Measurements from ENCODE around the gene ARMC8. TPM values are rescaled to one million over a fixed set of nuclear protein-coding genes. Genes with fewer than 3 reads are reported as not detected.

Gene ARMC8
- total and polyA plus RNA-seq, 8 donors, result 11.7 to 125 (median 37.4) TPM

- TF ChIP-seq EP300 (IDR thresholded peaks at IDR 0.05), result no peak
- no peak for TF ChIP-seq POLR2A (IDR thresholded peaks at IDR 0.05)
- TF ChIP-seq CTCF (IDR thresholded peaks at IDR 0.05), result no peak
- Histone ChIP-seq H3K27ac (no peak overlapping the region), H3K9me3 (no peaks in the 10 kb centered on the region), H3K4me1 (no peaks in the 10 kb centered on the region), H3K36me3 (peaks cover 51 to 100% (median 100%) of the 10 kb centered on the region in 4 donors), H3K4me3 (no peak overlapping the region), H3K27me3 (no peaks in the 10 kb centered on the region)
- intact Hi-C loops (cut with DNase I; ENCODE audit: low total_unique reads), result no loop called here
- no peak for DNase-seq
- 91 to 100% (median 92%) methylated on average over 2 of the region's 2 CpGs for WGBS, 5 donors
Measured at GRCh38 chr3:138289260-138289659, 102.2 kb downstream of the ARMC8 start.

- DNase-seq, result no peak
- 96 to 97% (median 97%) methylated on average over 3 of the region's 3 CpGs for whole genome bisulfite sequencing, 5 donors
- intact Hi-C loops (cut with DNase I; ENCODE audit: low total_unique reads), result no loop called here
- H3K4me3 ChIP-seq, result no peak overlapping the region
- H3K4me1 ChIP-seq, result no peaks in the 10 kb centered on the region
- H3K27me3 ChIP-seq, result no peaks in the 10 kb centered on the region
- no peak overlapping the region for H3K27ac ChIP-seq
- TF ChIP-seq POLR2AphosphoS5 (IDR thresholded peaks at IDR 0.05), result no peak
- no peak for TF ChIP-seq EP300 (IDR thresholded peaks at IDR 0.05)
- TF ChIP-seq POLR2A (IDR thresholded peaks at IDR 0.05), result no peak
- TF ChIP-seq CTCF (IDR thresholded peaks at IDR 0.05), result no peak
- H3K9me3 ChIP-seq, result no peaks in the 10 kb centered on the region
- peaks cover 50 to 100% (median 100%) of the 10 kb centered on the region in 4 donors for H3K36me3 ChIP-seq
Measured at GRCh38 chr3:138289701-138290100, 102.6 kb downstream of the ARMC8 start.

GRCh38 chr3:138296639-138297038 lies 109.5 kb downstream of the ARMC8 start:
- no peak for DNase-seq
- Histone ChIP-seq H3K9me3 (no peaks in the 10 kb centered on the region), H3K27me3 (no peaks in the 10 kb centered on the region), H3K4me1 (no peaks in the 10 kb centered on the region), H3K27ac (no peak overlapping the region), H3K4me3 (no peak overlapping the region), H3K36me3 (peaks cover 48 to 80% (median 72%) of the 10 kb centered on the region in 4 donors)
- WGBS, 5 donors, result 79 to 97% (median 89%) methylated on average over 1 of the region's 1 CpG
- TF ChIP-seq EP300 (IDR thresholded peaks at IDR 0.05), result no peak
- no peak for TF ChIP-seq POLR2AphosphoS5 (IDR thresholded peaks at IDR 0.05)
- no peak for TF ChIP-seq POLR2A (IDR thresholded peaks at IDR 0.05)
- no peak for TF ChIP-seq CTCF (IDR thresholded peaks at IDR 0.05)
- intact Hi-C loops (cut with DNase I; ENCODE audit: low total_unique reads), result no loop called here

- no peak overlapping the region for H3K4me3 ChIP-seq
- no peaks in the 10 kb centered on the region for H3K9me3 ChIP-seq
- H3K4me1 ChIP-seq, result no peaks in the 10 kb centered on the region
- intact Hi-C loops (cut with DNase I; ENCODE audit: low total_unique reads), result no loop called here
- peaks cover 48 to 75% (median 67%) of the 10 kb centered on the region in 4 donors for H3K36me3 ChIP-seq
- H3K27ac ChIP-seq, result no peak overlapping the region
- WGBS, 5 donors, result 81 to 94% (median 91%) methylated on average over 5 of the region's 5 CpGs
- TF ChIP-seq CTCF (IDR thresholded peaks at IDR 0.05) (no peak), POLR2A (IDR thresholded peaks at IDR 0.05) (no peak), EP300 (IDR thresholded peaks at IDR 0.05) (no peak), POLR2AphosphoS5 (IDR thresholded peaks at IDR 0.05) (no peak)
- no peaks in the 10 kb centered on the region for H3K27me3 ChIP-seq
- DNase-seq, result no peak
Measured at GRCh38 chr3:138297059-138297607, 110.0 kb downstream of the ARMC8 start.

All from stomach (tissue), 9 donors.